DMS 273 (cell line): ENCODE measurements around the gene MAP7D1.

Experiments used
- DNase-seq: peaks from one replicate; lab custom pipeline; 2025; ENCODE audit not compliant: unreplicated experiment; lab: John Stamatoyannopoulos, UW

The MAP7D1 gene

DNA sequence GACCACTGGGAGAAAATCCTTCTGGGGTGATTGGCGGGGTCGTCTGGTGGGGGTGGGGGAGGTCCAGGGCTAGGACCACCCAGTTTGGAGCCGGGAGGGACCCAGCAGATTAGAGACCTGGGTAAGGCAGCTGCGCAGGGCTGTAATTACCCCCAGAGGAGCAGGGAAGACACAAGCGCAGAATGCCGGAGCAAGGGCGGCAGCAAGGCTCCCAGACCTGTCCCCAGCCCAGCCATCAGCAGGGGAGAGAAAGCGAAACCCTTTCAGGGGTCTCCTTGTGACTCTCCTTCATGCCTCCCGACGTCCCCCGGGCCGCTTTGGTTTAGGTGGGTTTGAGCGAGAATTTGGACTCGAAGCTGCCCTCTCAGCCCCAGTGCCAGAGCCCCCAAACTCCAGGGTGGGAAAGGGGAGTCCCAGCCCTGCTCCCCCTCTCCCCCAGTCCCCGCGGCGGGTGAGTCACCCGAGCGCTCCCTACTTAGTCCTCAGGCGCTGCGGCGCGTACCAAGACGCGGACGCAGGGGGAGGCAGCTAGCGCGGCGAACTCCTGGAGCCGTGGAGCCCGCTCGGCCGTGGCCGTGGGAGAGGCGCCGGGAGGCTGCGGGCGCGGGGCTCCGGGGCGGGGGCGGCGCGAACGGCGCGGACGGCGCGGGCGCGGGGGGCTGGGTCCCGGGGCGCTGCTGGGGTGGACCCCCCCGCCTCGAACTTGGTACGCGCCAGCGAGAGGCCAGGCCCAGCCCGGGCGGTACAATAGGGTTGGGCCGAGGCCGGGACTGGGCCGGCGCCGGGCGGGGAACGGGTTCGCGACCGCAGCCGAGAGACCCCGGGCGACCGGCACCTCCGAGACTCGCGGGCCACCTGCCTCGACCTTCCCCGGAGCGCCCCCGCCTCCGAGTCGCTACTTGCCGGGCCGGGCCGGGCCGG is at the start of gene MAP7D1:
Gene MAP7D1 (plus strand): TSS at position 753 of the 921 bp plus-strand sequence. CDS start 258 bp downstream, outside the sequence.
- DNase-seq: peak; percentile 94

DNA sequence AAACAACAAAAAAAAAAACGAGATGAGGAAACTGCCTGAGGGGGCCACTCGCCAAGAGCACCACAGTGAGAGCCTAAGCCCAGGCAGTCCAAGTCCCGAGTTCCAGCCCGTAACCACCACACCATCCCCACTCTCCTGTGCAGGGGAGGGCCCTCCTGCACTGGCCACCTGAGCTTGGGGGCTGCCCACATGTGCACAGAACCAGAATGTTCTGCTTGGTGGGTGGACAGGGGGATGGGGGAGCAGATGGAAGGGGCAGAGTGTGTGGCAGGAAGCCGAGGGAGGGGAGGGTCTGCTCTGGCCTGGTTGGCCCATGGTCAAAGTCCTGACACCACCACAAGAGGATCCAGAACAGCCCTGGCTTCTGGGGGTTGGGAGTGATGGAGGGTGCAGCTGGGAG is 49.7 kb upstream of the MAP7D1 start:
- DNase-seq: no peak

DNA sequence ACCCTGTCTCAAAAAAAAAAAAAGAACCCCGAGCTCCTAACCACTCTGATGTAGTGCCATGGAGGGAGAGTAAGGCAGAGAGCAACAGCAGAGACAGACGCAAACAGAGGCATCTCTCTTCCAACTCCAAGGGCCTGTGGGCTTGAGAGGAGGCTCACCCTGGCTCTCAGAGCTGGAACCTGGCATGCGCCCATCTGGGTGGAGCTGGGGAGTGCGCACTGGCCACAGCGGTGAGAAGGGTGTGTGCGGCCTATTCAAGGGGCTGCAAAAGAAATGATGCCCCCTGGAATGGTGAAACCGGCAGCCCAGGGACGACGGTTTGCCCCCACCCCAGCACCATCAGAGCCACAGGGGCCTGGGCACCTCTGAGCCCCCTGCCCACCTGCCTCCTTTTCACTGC is 48.6 kb upstream of the MAP7D1 start:
- DNase-seq: no peak

DNA sequence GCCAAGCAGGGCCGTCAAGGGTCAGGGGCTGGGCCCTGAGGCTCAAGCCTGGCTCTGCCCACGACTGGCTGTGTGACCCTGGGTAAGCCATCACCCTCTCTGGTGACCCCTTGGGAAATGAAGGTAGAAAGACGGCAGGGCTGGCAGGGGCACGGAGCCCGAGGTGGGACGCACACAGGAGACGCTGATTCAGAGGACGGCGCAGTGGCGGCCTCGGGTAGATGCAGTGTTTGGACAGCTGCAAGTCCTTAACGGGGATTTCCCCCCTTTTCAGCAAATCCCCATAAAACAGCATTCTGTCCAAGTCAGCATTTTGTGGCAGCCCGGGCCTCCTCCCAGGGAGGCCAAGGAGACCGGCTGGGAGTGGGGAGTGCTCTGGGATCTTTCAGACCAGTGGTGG is 47.6 kb upstream of the MAP7D1 start:
- no peak for DNase-seq

DNA sequence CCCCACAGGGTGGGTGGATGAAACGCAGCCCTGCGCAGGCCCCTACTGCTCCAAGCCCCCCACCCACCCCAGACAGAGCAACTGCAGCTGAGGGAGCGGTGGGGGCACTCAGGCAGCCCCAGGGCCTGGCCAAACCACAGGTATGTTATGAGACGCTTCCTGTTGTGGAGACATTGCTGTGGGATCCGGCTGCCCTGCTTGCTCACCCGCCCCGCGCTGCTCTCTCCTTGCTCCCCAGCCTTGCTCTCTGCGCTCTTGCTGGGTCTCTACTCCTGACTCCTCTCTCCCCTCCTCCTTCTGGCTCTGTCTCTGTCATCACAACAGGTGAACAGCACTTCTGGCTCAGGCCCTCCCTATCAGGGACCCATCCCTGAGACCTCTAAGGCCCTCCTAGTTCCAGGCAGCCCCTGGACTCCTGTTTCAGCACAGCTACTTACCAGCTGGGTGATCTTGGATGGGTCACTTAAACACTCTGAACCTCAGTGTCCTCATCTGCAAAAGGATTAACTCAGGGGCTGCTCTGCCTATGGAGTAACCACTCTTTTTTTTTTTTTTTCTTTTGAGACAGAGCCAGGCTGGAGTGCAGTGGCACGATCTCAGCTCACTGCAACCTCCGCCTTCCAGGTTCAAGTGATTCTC is 46.8 kb upstream of the MAP7D1 start:
- DNase-seq: no peak

DNA sequence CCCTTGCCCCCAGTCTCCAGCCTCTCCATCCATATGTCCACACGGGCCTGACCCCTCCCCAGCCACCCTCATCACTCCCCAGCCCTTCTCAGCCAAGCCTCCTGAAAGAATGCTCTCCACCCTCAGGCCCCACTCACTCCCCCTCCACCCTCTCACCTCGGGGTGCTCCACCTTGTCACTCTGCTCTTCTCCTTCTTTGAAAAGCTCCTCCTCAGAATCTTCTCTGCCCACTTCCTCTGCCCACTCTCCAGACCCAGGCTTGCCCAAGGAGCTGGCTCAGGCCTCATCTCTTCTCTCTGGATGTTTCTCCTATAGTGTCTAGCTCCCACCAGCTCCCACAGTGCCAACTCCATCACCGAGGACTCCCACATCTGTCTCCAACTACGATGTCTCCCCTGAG is 44.8 kb upstream of the MAP7D1 start:
- DNase-seq: no peak

DNA sequence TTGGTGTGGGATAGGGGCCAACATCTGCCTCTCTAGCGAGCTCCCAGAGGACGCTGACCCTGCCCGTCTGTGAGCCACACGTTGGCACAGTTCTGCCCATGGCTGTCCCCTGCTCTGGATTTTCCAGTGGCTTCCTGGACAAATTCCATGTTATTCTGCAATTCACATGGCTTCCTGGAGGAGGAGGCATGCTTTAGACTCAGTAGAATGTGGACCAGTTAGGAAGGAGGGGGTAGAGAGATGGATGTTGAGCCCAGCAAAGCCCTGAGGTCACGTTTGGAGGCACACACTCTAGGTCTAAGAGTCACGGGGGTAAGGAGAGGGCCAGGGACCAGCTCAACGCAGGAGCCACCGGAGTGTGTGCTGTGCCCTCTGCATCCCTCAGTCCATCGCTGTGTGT is 43.1 kb upstream of the MAP7D1 start:
- DNase-seq: no peak

DNA sequence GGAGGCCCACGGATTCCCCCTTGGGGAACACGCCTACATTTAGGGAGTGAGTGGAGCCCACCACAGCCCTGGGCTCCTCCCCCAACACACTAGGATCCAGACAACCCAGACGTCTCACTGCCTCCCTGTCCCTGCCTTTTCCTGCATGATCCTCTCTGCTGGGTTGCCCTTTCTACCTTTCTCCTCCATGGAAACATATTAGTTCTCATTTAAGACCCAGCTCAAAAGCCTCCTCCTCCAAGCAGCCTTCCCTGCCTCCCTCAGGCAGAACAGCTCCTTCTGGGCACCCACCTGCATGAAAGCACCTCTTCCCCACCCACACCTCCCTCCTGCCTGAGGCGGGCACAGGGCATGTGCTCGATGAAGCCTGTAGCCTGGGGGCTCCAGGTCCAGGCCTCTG is 41.6 kb upstream of the MAP7D1 start:
- DNase-seq: no peak

DNA sequence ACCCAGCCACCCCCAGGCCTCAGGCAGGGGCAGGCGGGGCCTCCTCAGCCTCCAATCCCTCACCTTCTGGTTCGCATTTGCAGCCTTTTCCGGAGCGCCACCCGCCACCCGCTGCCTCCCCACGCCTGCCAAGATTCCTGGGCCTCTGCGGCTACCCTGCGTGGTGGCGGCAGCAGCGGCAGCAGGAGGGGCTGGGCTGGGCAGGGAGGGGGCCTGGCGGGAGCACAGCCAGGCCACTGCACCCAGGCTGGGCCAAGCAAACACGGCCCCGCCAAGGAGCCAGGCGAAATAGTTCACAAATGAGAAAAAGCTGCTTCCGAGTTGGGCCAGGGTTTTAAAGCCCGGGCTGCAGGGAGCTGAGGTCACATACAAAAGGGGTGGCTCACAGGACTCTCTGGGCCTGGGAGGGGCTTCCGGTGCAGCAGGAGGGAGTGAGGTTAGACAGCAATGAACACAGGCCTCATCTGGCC is 40.7 kb upstream of the MAP7D1 start:
- peak; percentile 80 for DNase-seq

DNA sequence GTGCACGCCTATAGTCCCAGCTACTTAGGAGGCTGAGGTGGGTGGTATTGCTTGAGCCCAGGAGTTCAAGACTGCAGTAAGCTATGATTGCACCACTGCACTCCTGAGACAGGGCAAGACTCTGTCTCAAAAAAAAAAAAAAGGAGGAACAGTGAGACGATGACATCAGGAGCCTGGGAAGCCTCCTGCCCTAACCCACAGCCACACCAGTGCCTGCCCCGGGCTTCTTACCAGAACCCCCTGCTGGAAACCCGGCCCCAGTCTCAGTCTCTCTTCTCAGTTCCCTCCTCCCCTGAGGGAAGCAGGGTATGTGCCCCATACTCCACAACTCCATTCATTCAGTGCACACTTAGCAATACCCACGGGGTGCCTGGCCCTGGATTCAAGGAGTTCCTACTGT is 40.0 kb upstream of the MAP7D1 start:
- DNase-seq: no peak

DNA sequence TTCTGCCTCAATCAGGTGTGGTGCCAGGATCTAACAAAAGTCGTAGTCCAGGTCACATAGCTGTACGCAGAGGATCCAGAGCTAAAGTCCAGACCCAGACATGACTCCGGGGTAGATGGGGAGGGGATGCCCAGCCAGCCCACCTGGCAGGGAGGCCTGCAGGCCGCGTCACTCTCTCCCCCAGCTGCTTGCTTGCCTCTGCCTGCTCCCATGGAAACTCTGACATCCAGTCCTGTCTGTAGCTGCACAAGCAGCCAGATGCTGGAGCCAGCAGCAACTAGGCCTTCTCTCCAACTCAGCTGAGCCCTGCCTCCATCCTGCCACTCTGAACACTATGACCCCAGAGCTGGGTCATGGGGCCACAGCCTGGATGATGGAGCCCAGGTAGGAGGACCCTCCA is 39.1 kb upstream of the MAP7D1 start:
- DNase-seq: peak; percentile 31

DNA sequence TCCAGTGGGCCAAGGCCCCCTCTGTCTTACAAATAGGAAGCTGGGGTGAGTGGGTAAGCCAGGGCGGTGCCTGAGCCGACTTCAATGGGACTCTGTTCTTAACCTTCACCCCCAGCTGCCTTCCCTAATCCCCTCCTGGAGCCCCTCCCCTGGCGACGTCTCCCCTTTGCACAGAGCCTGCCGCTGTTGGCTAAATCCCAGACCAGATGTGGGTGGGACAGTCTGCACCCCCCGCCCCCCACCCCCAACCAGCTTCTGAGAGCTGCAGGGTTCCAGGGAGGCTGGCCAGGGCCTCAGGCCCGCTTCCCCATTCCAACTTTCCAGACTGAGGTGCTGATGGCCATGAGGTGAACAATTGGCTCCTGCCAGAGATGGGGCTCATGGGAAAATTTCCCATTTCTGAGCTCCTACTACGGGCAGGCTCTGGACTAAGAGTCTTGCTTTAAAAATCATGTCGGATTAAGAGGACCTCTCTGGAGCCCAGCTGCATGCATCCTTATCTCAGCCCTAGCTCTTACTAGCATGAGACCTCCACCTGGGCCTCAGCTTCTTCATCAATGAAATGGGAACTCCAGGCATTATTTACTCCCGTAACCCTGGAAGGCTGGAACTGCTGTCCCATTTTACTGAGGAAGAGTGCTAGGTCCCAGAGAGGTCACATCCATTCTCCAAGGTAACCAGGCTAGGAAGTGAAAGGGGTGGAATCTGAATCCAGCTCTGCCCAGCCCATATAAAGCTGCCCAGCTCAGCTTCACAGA is 37.3 kb upstream of the MAP7D1 start:
- DNase-seq: no peak

DNA sequence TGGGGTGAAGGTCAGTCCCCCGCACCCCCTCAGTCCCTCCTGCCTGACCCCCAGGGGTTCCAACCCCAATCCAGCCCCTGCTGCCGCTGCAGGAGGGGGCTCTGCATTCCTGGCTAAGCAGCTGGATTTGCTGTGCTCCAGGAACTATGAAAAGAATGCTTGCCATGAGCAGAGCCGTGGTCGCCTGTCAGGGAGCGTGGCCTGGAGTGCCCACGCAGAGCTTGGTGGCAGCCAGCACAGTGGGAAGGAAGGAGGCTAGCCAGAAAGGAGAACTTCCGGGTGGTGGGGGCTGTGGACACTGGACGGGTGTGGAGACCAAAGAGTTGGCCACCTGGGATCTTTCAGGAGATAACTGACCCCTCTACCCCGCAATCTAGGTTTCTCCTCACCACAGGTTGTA is 36.5 kb upstream of the MAP7D1 start:
- DNase-seq: no peak

DNA sequence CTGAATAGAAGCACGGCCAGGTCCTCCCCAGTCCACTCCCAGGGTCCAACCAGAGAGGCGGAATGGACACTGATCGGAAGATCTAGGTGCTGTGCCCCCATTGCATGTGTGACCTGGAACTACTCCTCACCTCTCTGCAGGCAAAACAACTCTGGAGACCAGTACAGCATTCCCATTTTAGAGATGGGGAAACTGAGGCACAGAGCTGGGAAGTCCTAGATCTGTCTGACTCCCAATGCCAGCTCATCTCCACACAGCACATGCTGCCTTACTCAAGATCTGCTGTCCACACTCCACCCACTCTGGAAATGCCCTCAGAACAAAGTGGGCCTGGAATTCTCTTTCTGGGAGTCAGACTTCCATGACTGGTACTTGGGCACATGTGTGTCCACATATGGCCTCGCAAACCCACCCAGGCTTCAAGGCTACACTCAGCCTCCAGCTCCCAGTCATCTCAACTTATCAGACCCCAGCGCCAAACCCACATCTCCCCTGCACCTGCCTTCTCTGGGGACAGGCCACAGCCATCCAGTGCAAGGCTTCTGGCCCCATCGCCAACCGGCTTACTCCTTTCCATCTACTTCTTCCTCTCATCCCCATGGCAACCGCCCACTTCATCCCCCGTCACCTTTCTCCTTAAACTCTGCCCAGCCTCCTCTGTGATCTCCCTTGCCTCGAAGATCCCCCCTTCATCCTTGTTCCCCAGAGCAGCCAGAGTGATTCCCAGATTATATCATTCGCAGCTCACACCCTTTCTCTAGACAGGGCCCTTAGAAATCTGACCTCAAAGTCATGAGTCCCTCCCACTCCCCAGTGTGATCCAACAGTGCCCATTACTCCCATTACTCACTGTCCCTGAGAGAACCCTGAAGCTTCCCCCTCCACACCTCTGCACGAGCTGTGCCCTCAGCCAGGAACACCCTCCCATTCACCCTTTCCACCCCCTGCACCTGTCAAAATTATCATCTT is 33.6 kb upstream of the MAP7D1 start:
- no peak for DNase-seq

DNA sequence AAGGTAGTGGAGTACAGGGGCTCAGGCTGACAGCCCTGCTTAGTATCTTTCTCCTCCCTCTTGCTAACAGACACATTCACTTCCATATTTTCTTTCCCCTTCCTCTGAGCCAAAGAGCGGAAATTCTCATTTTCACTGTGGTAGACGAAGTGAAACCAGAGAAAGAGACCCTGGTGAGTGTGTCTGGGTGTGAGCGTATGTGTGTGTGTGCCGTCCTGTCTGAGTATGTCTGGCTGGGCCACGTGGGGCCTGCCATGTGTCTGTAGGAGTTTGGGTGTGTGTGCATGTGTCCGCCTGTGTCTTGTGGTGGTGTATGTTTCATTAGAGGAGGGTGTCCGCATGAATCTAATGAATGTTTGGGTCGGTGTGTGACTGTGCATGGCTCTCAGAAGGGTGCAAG is 32.6 kb upstream of the MAP7D1 start:
- DNase-seq: no peak

DNA sequence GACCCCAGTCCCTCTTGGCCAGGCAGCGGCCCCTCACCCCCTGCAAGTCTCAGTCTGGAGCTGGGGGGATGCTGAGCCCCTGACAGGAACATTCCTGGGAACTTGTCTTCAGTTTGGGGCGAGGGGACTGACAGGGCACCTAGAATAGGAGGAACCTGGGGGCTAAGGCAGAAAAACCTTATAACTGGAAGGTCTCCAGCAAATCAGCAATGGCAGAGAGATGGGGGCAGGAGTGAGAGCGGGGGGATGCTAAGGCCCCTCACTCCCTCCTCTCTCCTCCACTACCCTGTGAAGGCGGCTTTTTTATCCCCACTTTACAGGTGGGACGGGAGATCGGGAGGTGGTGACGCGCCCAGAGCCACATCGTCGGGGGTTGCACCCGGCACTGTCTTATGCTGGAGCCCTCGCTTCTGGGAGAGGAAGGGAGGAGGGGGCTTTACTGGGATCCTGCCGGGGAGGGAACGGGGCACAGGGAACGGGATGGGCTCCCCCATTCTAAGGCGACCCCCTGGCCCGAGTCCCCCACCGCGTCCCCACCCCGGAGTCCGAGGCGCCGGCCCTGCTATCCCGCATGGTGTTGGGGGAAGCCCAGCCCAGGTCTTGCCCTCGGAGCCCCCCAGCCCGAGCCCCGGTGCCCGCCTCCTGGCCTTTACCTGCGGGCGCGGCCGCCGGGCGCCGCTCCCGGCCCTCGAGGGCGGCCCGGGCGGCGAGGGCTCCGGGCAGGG is 31.4 kb upstream of the MAP7D1 start:
- DNase-seq: no peak

DNA sequence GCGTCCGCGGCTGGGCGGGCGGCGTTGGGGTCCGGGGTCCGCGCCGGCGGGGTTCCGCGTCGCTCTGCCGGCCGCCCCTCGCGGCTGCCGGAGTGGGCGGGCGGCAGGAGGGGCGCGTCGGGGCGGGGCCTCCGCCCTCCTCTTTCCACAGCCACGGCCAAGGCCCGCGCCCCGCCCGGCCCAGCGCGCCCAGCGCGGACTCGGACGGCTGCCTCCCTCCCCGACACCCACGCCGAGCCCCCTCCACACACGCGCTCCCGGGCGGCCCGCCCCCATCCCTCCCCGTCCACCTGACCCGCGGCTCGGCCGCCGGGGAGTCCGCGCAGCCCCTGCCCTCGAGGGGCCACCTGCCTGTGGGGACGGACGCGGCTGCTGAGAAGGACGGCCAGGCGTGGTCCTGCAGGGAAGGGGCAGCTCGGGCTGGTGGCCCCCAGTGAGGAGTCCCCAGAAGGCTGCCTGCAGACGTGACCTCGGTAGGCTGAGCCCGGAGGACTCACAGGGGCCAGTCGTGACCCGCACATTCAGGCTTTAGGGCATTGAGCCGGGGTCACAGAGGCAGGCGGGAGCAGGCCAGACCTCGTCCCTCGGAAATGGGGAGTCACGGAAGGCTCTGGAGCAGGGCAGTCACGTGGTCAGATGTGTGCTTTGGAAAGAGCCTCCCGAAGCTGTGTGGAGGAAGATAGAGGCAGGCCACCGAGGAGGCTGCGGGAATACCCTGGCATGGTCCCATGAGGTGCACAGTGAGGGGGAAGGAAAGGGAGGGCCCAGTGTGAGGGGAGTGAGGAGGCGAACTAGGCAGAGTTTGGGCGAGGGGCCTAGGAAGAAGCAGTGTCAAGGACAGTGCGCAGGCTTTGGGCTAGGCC is 30.6 kb upstream of the MAP7D1 start, which contains the start of gene COL8A2:
Gene COL8A2 (minus strand): TSS at position 94 of the 863 bp plus-strand sequence. CDS start 24,980 bp downstream, outside the sequence.
- DNase-seq: no peak

DNA sequence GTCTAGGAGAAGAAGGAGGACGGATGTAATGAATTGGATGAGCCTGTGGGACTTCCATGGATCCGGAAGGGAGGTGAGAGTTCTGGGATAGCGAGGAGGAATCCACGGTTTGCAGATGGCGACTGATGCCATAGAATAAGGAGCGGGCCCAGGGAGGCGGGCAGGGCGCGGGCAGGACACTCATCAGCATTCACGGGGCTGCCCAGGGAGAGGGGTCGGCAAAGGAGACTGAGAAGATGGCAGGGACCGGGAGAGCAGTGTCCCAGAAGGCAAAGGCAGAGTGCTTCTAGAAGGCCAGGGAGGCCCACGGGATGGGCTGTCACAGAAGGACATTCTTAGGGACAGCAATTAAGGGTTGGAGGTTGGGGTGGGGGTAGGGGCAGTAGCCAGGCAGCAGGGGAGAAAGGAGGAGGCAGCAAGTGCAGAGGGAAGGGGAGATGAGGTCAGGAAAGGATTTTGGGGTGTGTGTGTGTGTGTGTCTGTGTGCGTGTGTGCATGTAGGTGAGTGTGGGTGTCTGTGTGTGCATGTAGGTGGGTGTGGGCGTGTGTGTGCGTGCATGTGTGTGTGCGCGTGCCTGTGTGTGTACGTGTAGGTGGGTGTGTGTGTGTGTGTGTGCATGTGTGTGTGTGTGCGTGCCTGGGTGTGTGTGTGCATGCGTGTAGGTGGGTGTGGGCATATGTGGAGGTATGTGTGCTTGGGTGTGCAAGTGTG is 29.8 kb upstream of the MAP7D1 start:
- DNase-seq: no peak
